Endothelial cell (in vitro differentiated cells): Measurements from ENCODE around the gene SMARCC1. TPM values are rescaled to one million over a fixed set of nuclear protein-coding genes. Genes with fewer than 3 reads are reported as not detected.

Experiments used
- DNase-seq: peaks from one replicate; pipeline ENCODE4 v3.0.0; 2021; ENCODE audit warnings: low spot score
- H3K27ac Mint-ChIP-seq: one replicate; pipeline ENCODE4 v1.8.0; 2021; ENCODE audit warnings: mixed read lengths, inconsistent platforms; ENCODE audit not compliant: unreplicated experiment
- H3K27me3 Mint-ChIP-seq: one replicate; pipeline ENCODE4 v1.8.0; 2021; ENCODE audit warnings: mild to moderate bottlenecking, moderate library complexity, mixed read lengths, inconsistent platforms; ENCODE audit not compliant: unreplicated experiment
- H3K36me3 Mint-ChIP-seq: one replicate; pipeline ENCODE4 v1.8.0; 2021; ENCODE audit warnings: mild to moderate bottlenecking, low read depth, mixed read lengths, inconsistent platforms; ENCODE audit not compliant: unreplicated experiment
- H3K4me1 Mint-ChIP-seq: one replicate; pipeline ENCODE4 v1.8.0; 2021; ENCODE audit warnings: mild to moderate bottlenecking, mixed read lengths, inconsistent platforms; ENCODE audit not compliant: unreplicated experiment
- H3K4me3 Mint-ChIP-seq: one replicate; pipeline ENCODE4 v1.8.0; 2021; ENCODE audit warnings: mild to moderate bottlenecking, mixed read lengths, inconsistent platforms; ENCODE audit not compliant: unreplicated experiment
- H3K9me3 Mint-ChIP-seq: one replicate; pipeline ENCODE4 v1.8.0; 2021; ENCODE audit warnings: mixed read lengths, inconsistent platforms; ENCODE audit not compliant: unreplicated experiment
- total RNA-seq: library from RNA; stranded (reverse); fragmentation: NEBNext Ultra II Directional; extraction: Animal tissue kit (Norgen Biotek cat#: 25700); gene quantifications from one replicate; pipeline ENCODE4 v1.2.1, GENCODE V29; 2021; ENCODE audit not compliant: unreplicated experiment
- TF ChIP-seq, protein P1 (sequence below): fragments of 200-600 bp; sonication (generic); IDR thresholded peaks from one replicate; pipeline ENCODE4 v1.5.0; 2021; ENCODE audit warnings: antibody characterized with exemption; ENCODE audit not compliant: unreplicated experiment

Gene SMARCC1
- total RNA-seq, 1 donor from 2014 or later: 138 TPM

DNA sequence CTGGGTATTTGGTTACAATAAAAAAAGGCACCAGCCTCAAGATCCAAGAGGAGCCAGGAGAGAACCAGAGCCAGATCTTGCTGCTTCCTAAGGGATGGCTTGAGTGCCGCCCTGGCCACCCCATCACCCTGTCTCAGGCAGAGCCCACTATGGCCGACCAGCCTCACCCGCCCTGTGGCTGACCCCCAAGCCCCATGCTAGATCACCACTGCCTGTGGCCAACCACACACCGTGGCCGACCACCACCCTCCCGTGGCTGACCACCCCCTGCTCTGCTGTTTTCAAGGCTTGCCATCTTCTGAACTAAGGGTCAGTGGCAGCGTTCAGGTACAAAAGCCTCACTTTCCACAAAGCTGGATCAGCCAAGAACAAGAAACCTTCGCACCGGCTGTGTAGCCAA, 215.0 kb downstream of the SMARCC1 start:
- H3K4me3 Mint-ChIP-seq: no peak overlapping the region
- H3K9me3 Mint-ChIP-seq: no peaks in the 10 kb centered on the region
- H3K27me3 Mint-ChIP-seq: no peaks in the 10 kb centered on the region
- no peaks in the 10 kb centered on the region for H3K4me1 Mint-ChIP-seq
- no peaks in the 10 kb centered on the region for H3K36me3 Mint-ChIP-seq
- DNase-seq: no peak
- H3K27ac Mint-ChIP-seq: no peak overlapping the region
- TF ChIP-seq, protein P1, sequence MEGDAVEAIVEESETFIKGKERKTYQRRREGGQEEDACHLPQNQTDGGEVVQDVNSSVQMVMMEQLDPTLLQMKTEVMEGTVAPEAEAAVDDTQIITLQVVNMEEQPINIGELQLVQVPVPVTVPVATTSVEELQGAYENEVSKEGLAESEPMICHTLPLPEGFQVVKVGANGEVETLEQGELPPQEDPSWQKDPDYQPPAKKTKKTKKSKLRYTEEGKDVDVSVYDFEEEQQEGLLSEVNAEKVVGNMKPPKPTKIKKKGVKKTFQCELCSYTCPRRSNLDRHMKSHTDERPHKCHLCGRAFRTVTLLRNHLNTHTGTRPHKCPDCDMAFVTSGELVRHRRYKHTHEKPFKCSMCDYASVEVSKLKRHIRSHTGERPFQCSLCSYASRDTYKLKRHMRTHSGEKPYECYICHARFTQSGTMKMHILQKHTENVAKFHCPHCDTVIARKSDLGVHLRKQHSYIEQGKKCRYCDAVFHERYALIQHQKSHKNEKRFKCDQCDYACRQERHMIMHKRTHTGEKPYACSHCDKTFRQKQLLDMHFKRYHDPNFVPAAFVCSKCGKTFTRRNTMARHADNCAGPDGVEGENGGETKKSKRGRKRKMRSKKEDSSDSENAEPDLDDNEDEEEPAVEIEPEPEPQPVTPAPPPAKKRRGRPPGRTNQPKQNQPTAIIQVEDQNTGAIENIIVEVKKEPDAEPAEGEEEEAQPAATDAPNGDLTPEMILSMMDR: no peak

DNA sequence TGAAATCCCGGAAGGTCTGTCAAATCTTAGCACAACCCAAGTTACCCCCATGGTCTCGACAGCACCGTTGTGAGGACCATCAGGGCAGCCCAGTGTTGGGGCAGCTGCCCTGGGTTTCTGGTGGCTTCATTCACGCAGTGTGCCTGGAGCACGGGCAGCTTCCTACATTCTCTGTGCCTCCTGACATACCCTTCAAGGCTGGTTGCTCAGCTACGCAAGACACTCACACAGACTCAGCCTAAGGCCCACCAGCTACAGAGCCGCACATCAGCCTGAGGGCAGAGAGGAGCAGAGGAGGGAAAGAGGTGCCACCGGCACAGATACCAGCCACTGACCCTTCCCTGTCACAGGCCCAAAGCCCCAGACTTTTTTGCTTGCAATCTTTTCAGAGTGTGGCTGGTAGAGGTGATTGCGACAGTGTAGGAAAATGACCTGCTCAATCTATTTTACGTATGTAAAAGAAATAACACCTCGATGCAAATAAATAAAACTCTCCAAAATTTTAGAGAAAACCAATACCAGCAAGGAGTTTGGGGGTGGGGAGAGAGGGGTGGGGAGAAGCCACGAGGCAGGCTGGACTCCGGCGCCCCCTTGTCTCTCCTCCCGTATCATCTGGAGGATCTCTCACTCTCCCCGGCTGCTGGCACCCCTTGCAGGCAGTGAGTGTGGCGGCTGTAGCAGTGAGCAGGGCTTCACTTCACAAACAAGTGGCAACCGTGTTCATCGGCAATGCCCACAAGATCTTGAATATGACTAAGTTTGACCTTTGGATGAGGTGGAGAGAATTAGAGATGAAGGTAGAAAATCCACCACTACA, 215.8 kb downstream of the SMARCC1 start:
- Mint-ChIP-seq H3K4me3 (no peak overlapping the region), H3K27ac (no peak overlapping the region), H3K9me3 (no peaks in the 10 kb centered on the region), H3K4me1 (no peaks in the 10 kb centered on the region), H3K27me3 (no peaks in the 10 kb centered on the region), H3K36me3 (no peaks in the 10 kb centered on the region)
- no peak for DNase-seq
- TF ChIP-seq, protein P1: no peak

GRCh38 chr3:47556351-47556750, 225.3 kb downstream of the SMARCC1 start:
- Mint-ChIP-seq H3K36me3 (no peaks in the 10 kb centered on the region), H3K27ac (no peak overlapping the region), H3K27me3 (peaks cover 1% of the 10 kb centered on the region), H3K4me3 (no peak overlapping the region), H3K4me1 (peaks cover 3% of the 10 kb centered on the region), H3K9me3 (no peaks in the 10 kb centered on the region)
- TF ChIP-seq, protein P1: no peak
- no peak for DNase-seq

DNA sequence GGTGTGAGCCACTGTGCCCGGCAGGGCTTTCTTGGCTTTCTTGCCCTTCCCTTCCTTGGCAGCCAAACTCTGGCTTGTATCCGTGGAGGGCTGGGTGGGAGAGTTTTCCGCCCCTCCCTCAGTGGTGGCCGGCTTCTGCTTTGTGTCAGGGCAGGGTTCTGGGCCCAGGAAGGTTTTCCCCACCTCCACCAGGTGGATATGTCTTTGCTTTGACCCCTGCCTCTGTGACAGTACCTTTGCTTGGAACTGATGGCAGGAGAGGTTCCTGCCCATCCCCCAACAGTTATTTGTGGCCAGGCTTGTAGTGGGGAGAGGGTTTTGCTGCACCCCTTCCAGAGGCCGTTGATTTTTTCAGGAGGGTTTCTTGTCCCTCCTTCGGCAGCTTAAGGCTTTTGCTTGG, 227.4 kb downstream of the SMARCC1 start:
- no peaks in the 10 kb centered on the region for H3K9me3 Mint-ChIP-seq
- H3K27ac Mint-ChIP-seq: no peak overlapping the region
- H3K4me1 Mint-ChIP-seq: peaks cover 6% of the 10 kb centered on the region
- peaks cover 3% of the 10 kb centered on the region for H3K27me3 Mint-ChIP-seq
- TF ChIP-seq, protein P1: no peak
- DNase-seq: no peak
- H3K36me3 Mint-ChIP-seq: no peaks in the 10 kb centered on the region
- H3K4me3 Mint-ChIP-seq: no peak overlapping the region

DNA sequence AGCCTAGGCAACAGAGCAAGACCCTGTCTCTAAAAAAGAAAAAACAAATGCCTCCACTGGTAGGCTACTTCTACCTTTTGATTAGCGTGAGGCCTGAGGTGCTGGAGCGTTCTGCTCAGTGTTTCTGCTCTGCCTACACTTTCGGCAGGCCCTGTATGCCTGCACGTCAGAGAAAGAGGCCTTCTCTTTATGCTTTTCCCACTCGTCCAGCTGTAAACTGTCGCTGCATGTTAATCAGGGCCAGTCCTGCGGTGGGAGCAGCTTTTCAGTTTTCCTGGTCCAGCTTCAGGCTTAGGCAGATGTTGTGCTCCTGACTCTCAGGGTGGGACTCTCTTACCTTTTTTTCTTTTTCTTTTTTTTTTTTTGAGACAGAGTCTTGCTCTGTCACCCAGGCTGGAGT, 228.3 kb downstream of the SMARCC1 start:
- H3K27me3 Mint-ChIP-seq: peaks cover 3% of the 10 kb centered on the region
- no peak overlapping the region for H3K27ac Mint-ChIP-seq
- H3K9me3 Mint-ChIP-seq: no peaks in the 10 kb centered on the region
- DNase-seq: no peak
- TF ChIP-seq, protein P1: no peak
- H3K36me3 Mint-ChIP-seq: no peaks in the 10 kb centered on the region
- H3K4me3 Mint-ChIP-seq: no peak overlapping the region
- H3K4me1 Mint-ChIP-seq: peaks cover 6% of the 10 kb centered on the region
